Measurements from ENCODE around the gene PAPOLA. TPM values are rescaled to one million over a fixed set of nuclear protein-coding genes. Genes with fewer than 3 reads are reported as not detected.
A peak's percentile ranks its signal among the peaks of the same experiment; 100 is the strongest.

The PAPOLA gene
- 100 to 1,000 TPM in 2 of 4 donors, 10 to 100 TPM in 2; 76.6 to 250 (median 110) TPM for total RNA-seq

DNA sequence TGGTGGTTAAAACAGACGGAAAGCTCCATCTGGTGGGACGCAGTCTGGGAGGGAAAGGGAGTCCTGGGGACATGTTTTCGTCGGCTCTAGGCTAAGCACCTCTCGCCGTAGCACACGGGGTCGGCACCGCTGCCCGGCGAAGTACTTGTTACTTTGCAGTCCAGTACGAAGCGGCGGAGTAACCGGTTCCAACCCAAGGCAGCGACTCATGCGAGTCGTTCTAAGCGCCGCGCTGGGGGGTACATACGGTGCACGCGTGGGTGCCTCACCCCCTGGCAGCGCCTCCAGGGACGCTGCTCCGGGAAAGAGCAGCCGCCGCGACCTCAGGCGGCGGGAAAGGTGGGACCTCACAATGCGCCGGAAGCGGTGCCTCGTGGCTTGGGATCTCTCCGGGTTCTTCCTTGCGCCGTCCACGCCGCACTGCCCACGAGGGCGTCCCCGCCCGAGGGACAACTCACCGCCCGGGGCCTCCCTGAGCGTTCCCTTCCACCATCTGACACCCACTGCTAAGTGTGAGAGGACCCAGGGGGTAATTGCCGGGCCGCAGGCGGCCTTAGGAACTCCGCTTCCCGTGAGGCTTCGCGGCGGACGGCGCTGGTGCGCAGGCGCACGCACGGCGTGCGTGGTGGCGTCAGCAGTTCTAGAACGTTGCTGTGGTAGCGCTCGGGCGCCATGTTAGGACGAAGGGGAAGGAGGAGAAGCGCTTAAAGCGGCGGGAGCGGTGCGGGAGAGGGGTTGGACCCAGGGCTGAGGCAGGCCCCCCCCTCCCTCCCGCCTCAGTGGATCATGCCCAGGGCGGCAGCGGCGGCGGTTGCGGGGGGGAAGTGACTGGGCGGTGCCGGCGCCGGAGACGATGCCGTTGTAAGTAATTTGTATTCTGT is at the start of gene PAPOLA:
TSS of gene PAPOLA (plus strand) at position 643 of the 881 bp plus-strand sequence. CDS start at position 854, 211 bp downstream.
- Histone ChIP-seq H3K27me3 (no peaks in the 10 kb centered on the region), H3K4me1 (peaks cover 32% of the 10 kb centered on the region), H3K27ac (peak within 1 kb of the TSS; percentile 98), H3K4me3 (peak within 1 kb of the TSS; percentile 93), H3K36me3 (no peaks in the 10 kb centered on the region), H3K9me3 (no peaks in the 10 kb centered on the region)
- TF ChIP-seq, protein P1, sequence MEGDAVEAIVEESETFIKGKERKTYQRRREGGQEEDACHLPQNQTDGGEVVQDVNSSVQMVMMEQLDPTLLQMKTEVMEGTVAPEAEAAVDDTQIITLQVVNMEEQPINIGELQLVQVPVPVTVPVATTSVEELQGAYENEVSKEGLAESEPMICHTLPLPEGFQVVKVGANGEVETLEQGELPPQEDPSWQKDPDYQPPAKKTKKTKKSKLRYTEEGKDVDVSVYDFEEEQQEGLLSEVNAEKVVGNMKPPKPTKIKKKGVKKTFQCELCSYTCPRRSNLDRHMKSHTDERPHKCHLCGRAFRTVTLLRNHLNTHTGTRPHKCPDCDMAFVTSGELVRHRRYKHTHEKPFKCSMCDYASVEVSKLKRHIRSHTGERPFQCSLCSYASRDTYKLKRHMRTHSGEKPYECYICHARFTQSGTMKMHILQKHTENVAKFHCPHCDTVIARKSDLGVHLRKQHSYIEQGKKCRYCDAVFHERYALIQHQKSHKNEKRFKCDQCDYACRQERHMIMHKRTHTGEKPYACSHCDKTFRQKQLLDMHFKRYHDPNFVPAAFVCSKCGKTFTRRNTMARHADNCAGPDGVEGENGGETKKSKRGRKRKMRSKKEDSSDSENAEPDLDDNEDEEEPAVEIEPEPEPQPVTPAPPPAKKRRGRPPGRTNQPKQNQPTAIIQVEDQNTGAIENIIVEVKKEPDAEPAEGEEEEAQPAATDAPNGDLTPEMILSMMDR (IDR thresholded peaks at IDR 0.05), result no peak
- TF ChIP-seq POLR2A (IDR thresholded peaks at IDR 0.05) (peak; percentile 33 to 66), POLR2AphosphoS5 (IDR thresholded peaks at IDR 0.05) (peak in 2 of 3 donors; percentile 61 to 80), EP300 (IDR thresholded peaks at IDR 0.05) (no peak)
- 2% methylated on average over 51 of the region's 87 CpGs for WGBS
- peak; percentile 97 for DNase-seq (ENCODE audit: low spot score in 2 of 2)

DNA sequence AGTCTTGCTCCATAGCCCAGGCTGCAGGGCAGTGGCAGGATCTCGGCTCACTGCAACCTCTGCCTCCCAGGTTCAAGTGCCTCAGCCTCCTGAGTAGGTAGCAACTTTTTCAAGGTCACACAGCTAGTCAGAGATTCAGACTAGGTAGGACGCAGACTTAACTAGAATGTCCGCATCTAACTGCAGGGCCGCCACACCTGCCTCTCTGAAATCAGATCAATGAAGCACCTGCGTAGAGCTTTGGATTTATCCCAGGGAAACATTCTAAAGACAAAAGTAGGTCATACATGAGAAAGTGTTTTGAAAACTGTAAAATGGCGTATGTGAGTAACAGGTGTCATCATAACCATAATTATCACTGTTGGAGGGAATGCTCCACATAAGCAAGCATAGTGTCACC is 49.5 kb upstream of the PAPOLA start:
- Histone ChIP-seq H3K27me3 (no peaks in the 10 kb centered on the region), H3K4me3 (no peak overlapping the region), H3K9me3 (no peaks in the 10 kb centered on the region), H3K27ac (no peak overlapping the region), H3K4me1 (no peaks in the 10 kb centered on the region), H3K36me3 (no peaks in the 10 kb centered on the region)
- 90% methylated on average over 6 of the region's 6 CpGs for WGBS
- DNase-seq (ENCODE audit: low spot score in 2 of 2), result no peak
- TF ChIP-seq, protein P1 (IDR thresholded peaks at IDR 0.05), result no peak
- TF ChIP-seq POLR2AphosphoS5 (IDR thresholded peaks at IDR 0.05), result no peak
- TF ChIP-seq EP300 (IDR thresholded peaks at IDR 0.05), result no peak
- TF ChIP-seq POLR2A (IDR thresholded peaks at IDR 0.05), result no peak

DNA sequence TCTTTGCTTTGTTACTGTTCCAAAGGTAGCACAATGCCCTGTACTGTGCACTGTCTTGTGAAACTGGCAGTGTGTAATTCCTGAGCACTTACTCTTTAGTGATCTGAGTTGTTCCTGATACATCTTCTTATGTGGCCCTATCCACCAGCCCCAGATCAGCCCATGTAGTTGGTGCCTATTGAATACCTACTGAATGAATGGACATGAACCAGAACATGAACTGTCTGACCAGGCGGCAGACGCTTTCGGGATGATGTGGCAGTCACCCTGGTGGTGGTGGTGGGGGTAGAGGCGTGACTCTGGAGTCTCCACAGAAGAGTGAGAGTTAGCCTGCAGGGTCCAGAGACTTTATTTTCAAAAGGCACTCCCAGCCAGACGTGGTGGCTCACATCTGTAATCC is 46.6 kb upstream of the PAPOLA start:
- DNase-seq (ENCODE audit: low spot score in 2 of 2), result no peak
- H3K9me3 ChIP-seq, result no peaks in the 10 kb centered on the region
- H3K4me3 ChIP-seq, result no peak overlapping the region
- H3K27me3 ChIP-seq, result no peaks in the 10 kb centered on the region
- WGBS, result 83% methylated on average over 5 of the region's 5 CpGs
- no peaks in the 10 kb centered on the region for H3K36me3 ChIP-seq
- no peak for TF ChIP-seq POLR2A (IDR thresholded peaks at IDR 0.05)
- TF ChIP-seq EP300 (IDR thresholded peaks at IDR 0.05), result no peak
- no peak for TF ChIP-seq POLR2AphosphoS5 (IDR thresholded peaks at IDR 0.05)
- TF ChIP-seq, protein P1 (IDR thresholded peaks at IDR 0.05), result no peak
- no peak overlapping the region for H3K27ac ChIP-seq
- H3K4me1 ChIP-seq, result no peaks in the 10 kb centered on the region

DNA sequence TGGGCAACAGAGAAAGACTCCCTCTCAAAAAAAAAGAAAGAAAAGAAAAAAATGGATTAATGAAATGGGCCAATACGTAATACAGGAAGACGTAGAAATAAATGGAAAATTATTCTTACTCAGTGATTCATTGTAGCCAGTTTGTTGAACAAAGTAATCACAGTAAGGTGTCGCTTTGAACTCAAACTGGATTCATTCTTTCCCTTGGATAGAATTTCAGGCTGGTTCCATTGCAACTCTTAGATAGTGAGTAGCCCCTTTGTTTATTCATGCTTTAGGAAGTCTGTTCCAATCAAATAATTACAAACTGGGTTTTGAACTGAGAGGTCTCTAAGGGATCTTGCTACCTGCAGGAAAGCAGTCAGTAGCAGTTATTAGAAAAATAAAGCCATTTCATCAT is 42.3 kb upstream of the PAPOLA start:
- Histone ChIP-seq H3K27ac (no peak overlapping the region), H3K36me3 (no peaks in the 10 kb centered on the region), H3K4me1 (no peaks in the 10 kb centered on the region), H3K9me3 (no peaks in the 10 kb centered on the region), H3K27me3 (no peaks in the 10 kb centered on the region), H3K4me3 (no peak overlapping the region)
- WGBS, result 92% methylated on average over 3 of the region's 3 CpGs
- TF ChIP-seq POLR2A (IDR thresholded peaks at IDR 0.05) (no peak), EP300 (IDR thresholded peaks at IDR 0.05) (no peak), POLR2AphosphoS5 (IDR thresholded peaks at IDR 0.05) (no peak)
- TF ChIP-seq, protein P1 (IDR thresholded peaks at IDR 0.05), result no peak
- no peak for DNase-seq (ENCODE audit: low spot score in 2 of 2)

Measured in suprapubic skin (tissue), 4 donors.